GM19238 (cell line): ENCODE measurements around the gene GON7.
A peak's percentile ranks its signal among the peaks of the same experiment; 100 is the strongest.
"Not testable (repeated sequence)": the region's sequence is repeated elsewhere in the genome, so short reads cannot be mapped to it uniquely, and the experiment has no call there.

Experiments used
- DNase-seq: peaks from one replicate; pipeline ENCODE4 v3.0.0; 2011; ENCODE audit warnings: low spot score; ENCODE audit not compliant: insufficient read length

GON7 gene

GRCh38 chr14:93206793-93207467, at the start of gene GON7, which contains the start of gene UBR7:
GON7 (minus strand) TSS chr14:93207065; CDS start chr14:93207037, 28 bp downstream.
UBR7 (plus strand) TSS chr14:93207256; CDS start chr14:93207292, 36 bp downstream.
- DNase-seq: peak; percentile 74

GRCh38 chr14:93249128-93249831, 42.4 kb upstream of the GON7 start:
- no peak for DNase-seq

- no peak for DNase-seq
Measured at GRCh38 chr14:93246534-93246933, 39.7 kb upstream of the GON7 start.

GRCh38 chr14:93245764-93246420, 39.0 kb upstream of the GON7 start:
- no peak for DNase-seq

GRCh38 chr14:93240678-93241000, 33.8 kb upstream of the GON7 start:
- DNase-seq: no peak

GRCh38 chr14:93239869-93240677, 33.2 kb upstream of the GON7 start:
- no peak for DNase-seq

GRCh38 chr14:93234798-93235197, 27.9 kb upstream of the GON7 start:
- no peak for DNase-seq

- not testable (repeated sequence) for DNase-seq
Measured at GRCh38 chr14:93233078-93233477, 26.2 kb upstream of the GON7 start.

GRCh38 chr14:93232159-93232558, 25.3 kb upstream of the GON7 start:
- DNase-seq: no peak

- DNase-seq: no peak
Measured at GRCh38 chr14:93231129-93231979, 24.5 kb upstream of the GON7 start.

- no peak for DNase-seq
Measured at GRCh38 chr14:93230539-93230938, 23.7 kb upstream of the GON7 start.

- no peak for DNase-seq
Measured at GRCh38 chr14:93228550-93228949, 21.7 kb upstream of the GON7 start.

- no peak for DNase-seq
Measured at GRCh38 chr14:93223565-93223964, 16.7 kb upstream of the GON7 start.

- DNase-seq: no peak
Measured at GRCh38 chr14:93220509-93220908, 13.6 kb upstream of the GON7 start.

GRCh38 chr14:93219103-93219726, 12.3 kb upstream of the GON7 start:
- DNase-seq: no peak

GRCh38 chr14:93214598-93214997, 7.7 kb upstream of the GON7 start:
- no peak for DNase-seq

GRCh38 chr14:93212432-93212831, 5.6 kb upstream of the GON7 start:
- DNase-seq: no peak

GRCh38 chr14:93207468-93208308, 823 bp upstream of the GON7 start:
- no peak for DNase-seq

- no peak for DNase-seq
Measured at GRCh38 chr14:93201155-93201704, 5.6 kb downstream of the GON7 start.
